Suppressor macrophage (primary cell): ENCODE measurements around the gene BPIFA3.

Experiments used
- DNase-seq, 4 experiments: peaks; one replicate each; pipeline ENCODE4 v3.0.0-alpha.2; 2020 to 2022

The BPIFA3 gene

GRCh38 chr20:33224399-33224798 is 7.2 kb downstream of the BPIFA3 start:
- no peak for DNase-seq

GRCh38 chr20:33229843-33230242 is 12.7 kb downstream of the BPIFA3 start:
- peak; percentile 44 to 72 (median 50) for DNase-seq

- no peak for DNase-seq
These were observed 14.1 kb downstream of the BPIFA3 start for GRCh38 chr20:33231237-33231636.

DNA sequence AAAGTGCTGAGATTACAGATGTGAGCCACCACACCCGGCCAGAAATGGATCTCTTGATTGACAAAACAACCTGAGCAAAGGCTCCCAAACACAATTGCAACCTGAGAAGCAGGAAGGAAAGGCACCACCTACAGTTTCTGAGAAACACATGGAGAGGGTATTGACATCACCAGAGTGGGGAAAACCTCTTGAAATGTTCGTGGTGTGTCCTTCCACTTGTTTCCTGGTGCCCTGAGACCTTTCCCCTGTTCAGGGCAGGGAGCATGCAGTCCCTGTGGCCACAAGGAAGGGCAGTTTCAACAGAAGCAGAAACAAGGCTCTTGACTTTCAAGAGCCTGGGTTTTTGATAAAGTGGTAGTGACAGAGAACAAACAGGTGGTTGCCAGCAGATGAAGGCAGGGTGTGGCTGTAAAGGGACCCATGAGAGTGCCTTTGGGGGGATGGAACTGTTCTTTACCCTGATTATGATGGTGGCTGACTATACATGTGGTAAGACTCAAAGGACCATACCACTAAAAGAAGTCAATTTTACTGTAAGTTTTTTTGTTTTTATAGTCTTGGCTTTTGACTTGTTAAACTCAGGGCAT is 15.4 kb downstream of the BPIFA3 start:
- peak in 2 of 4 experiments; percentile 3 to 5 for DNase-seq

- DNase-seq: no peak
These were observed 16.1 kb downstream of the BPIFA3 start for GRCh38 chr20:33233129-33233774.

DNA sequence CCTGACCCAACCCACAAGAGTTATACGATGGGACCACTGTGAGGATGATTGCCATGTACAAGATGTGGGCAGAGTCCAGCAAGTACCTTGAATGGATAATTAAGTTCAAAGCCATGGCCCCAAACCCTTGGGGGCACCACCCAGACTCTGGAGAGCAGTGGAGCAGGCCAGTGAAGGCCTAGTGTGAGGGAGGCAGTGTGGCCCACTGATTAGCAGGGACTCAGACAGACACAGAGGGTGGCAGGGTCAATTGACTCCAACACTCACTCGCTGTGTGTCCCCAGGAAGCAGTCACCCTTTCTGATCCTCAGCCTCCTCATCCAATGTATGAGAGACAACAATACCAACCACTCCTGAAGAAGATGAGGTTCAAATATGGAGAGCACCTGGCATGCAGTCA is 16.9 kb downstream of the BPIFA3 start:
- DNase-seq: no peak

- no peak for DNase-seq
These were observed 18.5 kb downstream of the BPIFA3 start, which contains the start of gene BPIFA1 for GRCh38 chr20:33235696-33236095. Gene BPIFA1 (plus strand): TSS chr20:33235996. CDS start chr20:33237712, 1,716 bp downstream.

GRCh38 chr20:33236351-33236750 is 19.2 kb downstream of the BPIFA3 start:
- no peak for DNase-seq

- DNase-seq: no peak
These were observed 20.8 kb downstream of the BPIFA3 start for GRCh38 chr20:33237989-33238388.

DNA sequence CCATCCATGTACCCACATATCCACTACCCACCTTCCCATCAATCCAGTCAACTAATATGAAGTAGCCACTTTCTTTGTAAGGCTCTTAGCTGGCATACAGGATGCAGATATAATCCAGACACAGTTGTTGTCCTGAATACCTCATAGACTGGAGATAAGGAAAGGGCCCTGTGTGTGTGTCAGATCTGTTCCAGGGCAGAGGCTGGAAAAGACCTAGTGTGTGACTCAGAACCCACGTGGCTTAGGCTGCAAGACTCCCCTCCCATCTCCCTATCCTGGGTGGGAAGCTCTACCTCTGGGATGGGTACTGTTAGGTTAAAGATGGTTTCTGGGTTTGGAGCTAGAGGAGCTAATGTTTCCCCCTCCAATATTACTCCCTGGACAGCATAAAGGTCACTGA is 22.3 kb downstream of the BPIFA3 start:
- no peak for DNase-seq

DNA sequence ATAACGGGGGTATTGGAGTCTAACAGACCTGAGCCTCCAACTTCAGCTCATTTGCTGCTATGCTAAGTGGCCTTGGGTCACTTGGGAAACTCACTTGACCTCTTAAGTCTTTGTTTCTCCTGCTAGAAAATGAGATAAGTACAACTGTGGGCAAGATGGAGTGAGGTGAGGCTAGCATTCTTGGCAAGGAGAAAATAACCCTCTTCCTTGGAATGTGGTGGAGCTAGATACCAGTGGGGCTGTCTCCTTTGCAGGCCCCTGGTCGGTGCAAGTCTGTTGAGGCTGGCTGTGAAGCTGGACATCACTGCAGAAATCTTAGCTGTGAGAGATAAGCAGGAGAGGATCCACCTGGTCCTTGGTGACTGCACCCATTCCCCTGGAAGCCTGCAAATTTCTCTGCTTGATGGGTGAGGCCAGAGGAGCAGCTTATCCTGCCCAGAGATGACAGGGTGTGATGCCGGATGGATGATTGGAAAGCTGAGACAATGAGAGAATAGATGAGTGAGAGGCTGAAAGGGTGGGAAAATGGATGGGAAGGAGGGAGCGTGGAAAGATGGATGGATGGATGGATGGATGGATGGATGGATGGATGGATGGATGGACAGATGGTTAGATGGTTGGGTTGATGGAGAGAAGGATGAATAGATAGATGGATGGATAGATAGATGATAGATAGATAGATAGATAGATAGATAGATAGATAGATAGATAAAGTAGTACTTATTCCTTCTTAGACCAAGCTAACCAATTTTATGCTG is 23.0 kb downstream of the BPIFA3 start:
- no peak for DNase-seq

GRCh38 chr20:33240923-33241322 is 23.8 kb downstream of the BPIFA3 start:
- DNase-seq: no peak

GRCh38 chr20:33242319-33243100 is 25.4 kb downstream of the BPIFA3 start:
- DNase-seq: no peak

GRCh38 chr20:33246077-33246476 is 28.9 kb downstream of the BPIFA3 start:
- no peak for DNase-seq

DNA sequence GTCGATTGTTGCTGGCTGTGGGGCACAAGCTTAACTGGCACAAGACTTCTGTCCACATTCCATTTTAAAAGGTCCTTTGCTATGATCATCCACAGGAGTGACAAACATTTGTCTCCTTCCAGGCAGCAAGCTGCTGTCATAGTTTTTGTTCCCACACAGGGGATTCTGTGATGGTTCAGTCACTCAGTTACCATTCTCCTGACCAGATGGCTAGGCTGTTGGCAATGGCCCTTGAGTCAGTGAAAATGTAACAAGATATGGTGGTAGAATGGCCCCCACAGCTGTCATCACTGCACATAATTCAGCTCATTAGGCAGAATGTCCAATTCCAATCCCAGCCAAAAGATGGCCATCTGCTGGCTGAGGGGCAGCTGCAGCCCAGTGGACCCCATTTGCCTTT is 32.3 kb downstream of the BPIFA3 start:
- DNase-seq: no peak

DNA sequence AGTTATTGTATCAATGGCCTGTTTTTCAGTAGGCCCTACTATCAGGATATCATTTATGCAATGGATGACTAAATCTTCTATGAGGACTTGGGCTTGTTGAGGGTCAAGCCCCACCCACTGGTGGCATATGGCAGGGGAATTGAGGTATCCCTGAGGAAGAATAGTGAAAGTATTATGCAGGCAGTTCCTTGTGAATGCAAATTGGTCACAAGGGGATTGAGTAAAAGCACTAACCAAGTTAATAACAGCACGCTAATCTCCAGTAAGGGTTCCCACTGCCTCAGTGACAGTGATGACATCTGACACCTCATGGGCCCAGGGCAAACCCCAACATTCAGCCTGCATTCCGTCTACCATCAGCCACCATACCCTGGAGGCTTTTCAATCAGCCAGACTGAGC is 33.5 kb downstream of the BPIFA3 start:
- DNase-seq: no peak

DNA sequence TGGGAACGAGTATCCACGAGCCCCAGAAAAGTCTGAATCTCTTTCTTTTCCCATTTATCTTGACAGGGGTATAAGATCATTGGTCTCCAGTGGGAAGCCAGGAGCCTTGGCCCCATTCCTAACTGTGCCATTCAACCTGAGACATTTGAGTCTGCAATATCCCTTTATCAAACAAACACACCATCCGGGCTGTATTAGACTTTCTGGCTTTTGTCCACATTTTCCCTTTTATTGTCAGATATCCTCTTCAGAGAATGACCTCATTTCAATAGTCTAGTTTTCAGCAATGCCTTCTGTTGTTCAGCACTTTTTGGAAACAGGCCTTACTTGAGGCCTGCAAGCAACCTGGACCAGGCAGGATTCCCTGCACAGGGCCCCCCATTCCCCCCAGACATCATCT is 34.3 kb downstream of the BPIFA3 start:
- DNase-seq: no peak

- DNase-seq: no peak
These were observed 35.3 kb downstream of the BPIFA3 start for GRCh38 chr20:33252460-33252859.

- no peak for DNase-seq
These were observed 37.9 kb downstream of the BPIFA3 start for GRCh38 chr20:33255005-33255404.

DNA sequence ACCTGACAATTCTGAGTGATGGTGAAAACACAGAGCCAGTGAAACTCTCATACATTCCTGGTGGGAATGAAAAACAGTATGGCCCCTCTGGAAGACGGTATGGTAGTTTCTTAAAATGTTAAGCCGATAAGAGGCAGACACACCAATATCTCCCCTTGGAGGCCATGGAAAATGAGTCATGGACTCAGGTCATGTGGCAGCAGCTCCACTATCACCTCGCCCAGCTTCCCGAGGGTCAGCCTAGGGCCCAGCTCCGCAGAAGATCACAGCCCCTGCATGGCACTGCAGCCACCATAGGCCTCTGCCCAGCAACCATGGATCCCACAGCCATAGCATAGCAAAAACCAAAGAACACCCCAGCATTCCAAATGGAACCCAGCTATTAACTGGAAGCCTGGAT is 40.1 kb downstream of the BPIFA3 start:
- DNase-seq: no peak

DNA sequence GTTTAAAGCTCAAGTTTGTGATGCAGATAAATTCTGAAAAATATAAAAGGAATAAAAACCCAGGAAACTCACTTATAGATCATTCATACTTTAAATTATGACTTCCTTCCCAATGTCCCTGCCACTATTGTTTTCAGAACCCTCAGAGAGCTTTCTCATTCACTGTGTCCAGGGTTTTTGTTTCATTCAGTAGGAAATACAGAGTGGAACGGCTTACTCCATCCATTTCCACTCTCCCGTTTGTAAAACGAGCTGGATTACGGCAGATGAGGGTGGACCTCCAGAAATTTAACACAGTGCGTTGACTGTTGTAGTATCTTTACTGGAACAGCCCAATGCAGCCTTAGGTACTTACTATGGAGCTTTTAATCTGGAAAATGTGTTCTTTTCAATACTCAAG is 42.2 kb downstream of the BPIFA3 start:
- no peak for DNase-seq

DNA sequence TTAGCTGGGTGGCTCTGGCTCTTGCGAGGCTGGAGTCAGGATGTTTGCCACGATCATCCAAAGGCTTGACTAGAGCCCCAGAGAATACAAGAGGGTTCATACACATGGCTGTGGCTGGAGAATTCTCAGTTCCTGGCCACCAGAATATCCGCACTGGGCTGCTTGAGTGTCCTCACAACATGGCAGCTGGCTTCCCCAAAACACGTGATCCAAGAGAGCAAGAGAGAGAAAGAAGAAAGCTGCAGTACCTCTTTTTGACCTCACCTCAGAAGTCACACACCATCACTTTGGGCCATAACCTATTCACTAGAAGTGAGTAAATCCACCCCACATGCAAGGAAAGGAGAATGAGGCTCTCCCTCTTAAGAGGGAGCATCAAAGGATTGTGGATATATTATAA is 44.3 kb downstream of the BPIFA3 start:
- DNase-seq: peak; percentile 1 to 12 (median 8)

DNA sequence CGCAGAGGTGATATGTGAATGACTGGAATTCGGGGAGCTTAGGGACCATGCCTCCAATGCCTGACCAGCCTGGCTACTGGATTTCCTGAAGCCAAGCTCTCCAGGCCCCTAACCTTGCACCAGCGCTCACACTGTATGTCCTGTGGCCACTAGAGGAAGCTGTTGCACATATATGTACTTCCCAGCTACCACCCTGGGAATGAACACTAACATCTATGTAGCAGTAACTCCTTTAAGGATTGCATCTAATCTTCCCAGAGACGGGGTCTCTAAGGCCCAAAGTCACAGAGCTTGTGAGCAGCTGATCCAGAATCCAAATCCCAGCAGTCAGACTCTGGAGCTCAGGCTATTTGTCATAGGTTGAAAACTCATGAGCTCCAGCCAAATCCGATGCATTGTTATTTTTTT is 45.5 kb downstream of the BPIFA3 start:
- DNase-seq: peak; percentile 64 to 80 (median 74)
